ENCODE data around the gene SPR.

The SPR gene

GRCh38 chr2:72933207-72933606 lies 46.0 kb downstream of the SPR start:
- no peak for DNase-seq

- no peak for DNase-seq
Measured at GRCh38 chr2:72933646-72934151, 46.5 kb downstream of the SPR start.

- DNase-seq, result no peak
Measured at GRCh38 chr2:72934683-72935610, 47.7 kb downstream of the SPR start.

- DNase-seq, result no peak
Measured at GRCh38 chr2:72935611-72935957, 48.4 kb downstream of the SPR start.

- DNase-seq, result no peak
Measured at GRCh38 chr2:72936660-72937355, 49.6 kb downstream of the SPR start.

GRCh38 chr2:72937356-72937669 lies 50.1 kb downstream of the SPR start:
- peak; percentile 85 for DNase-seq

DNA sequence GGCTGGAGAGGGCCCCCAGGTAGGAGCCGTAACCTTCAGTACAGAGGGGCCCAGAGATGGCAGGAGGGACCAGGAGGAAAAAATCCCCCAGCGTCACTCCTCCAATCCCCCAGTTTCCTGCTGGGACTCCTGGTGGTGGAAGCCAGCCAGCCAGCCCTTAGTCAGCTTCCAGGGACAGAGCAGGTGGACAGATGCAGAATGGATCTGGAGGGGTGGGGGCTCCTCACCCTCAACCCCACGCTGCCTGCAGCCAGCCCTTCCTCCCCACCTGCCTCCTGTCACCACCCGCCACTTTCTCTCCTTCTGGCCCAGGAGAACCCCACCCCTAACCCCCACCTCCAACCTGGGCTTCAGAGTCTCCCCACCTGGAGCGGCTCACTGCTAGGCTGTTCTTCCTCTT lies 51.2 kb downstream of the SPR start:
- peak; percentile 28 for DNase-seq

DNA sequence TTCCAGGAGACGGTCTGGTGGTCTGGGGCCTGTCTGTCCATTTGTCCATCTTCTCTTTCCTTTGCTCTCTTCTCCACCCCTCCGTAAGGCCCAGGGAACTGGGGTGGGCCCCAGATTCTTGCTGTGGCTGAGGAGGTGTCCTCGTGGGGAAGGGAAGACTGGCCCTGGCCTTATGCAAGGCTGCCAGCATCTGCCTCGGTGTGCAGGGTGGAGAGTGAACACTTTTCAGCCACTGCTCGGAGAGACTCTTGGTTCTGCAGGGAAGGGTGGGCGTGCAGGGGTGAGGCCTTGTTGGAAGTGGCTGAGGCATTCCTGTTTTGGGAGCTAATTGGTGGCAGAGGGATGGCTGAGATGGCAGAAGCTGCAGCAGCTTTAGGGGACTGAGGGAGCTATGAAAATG lies 53.2 kb downstream of the SPR start:
- DNase-seq, result no peak

GRCh38 chr2:72940786-72941185 lies 53.6 kb downstream of the SPR start:
- DNase-seq, result peak; percentile 43
